Regular cardiac myocyte (primary cell): Measurements from ENCODE around the gene CPT1B. TPM values are rescaled to one million over a fixed set of nuclear protein-coding genes. Genes with fewer than 3 reads are reported as not detected.

ENCODE experiments used
- total RNA-seq: library from RNA; depleted of rRNA; stranded (reverse); fragments of >200 nt; gene quantifications from 2 replicates; pipeline ENCODE4 v1.2.3, GENCODE V29; 2014

Gene CPT1B
- 0.96 and 3.9 TPM in 2 replicates for total RNA-seq

DNA sequence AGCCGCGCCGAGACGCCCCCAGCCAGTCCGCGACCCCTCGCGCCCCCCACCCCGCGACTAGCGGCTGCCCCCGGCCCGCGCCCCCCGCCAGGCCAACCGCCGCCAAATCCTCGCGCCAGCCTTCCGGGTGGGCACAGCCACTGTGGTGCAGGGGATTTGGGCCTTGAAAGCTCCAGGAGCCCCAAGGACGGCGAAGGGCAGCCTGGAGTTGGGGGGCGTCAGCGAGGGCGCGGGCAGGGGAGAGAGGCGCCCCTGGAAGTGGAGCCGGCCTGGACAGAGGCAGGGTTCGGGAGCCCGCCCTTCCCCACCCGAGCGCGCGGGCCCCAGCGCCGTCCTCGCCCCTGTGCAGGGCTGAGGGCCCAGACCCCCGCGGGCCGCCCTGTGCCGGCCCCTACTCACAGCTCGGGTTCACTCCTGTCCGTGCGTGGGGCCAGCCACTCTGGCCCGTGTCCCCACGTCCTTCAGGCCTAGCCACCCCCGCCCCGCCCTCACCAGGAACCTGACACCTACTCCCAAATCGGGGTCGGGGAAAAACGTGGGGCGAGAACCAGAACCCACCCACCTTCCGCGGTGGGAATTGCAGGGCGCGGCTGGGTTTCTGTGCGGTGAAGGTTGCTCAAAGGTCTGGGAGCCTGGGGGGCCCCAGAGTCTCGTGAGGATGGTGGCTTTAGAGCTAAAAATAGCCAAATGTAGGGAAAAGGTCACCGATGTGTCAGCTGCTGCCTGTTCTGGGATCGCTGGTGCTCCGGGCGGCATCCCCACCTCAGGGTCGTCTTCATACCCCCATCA is at the start of gene CPT1B:
Gene CPT1B, minus strand, starts transcription at position 441 of the 789 bp plus-strand sequence. CDS start 512 bp downstream, outside the sequence.

DNA sequence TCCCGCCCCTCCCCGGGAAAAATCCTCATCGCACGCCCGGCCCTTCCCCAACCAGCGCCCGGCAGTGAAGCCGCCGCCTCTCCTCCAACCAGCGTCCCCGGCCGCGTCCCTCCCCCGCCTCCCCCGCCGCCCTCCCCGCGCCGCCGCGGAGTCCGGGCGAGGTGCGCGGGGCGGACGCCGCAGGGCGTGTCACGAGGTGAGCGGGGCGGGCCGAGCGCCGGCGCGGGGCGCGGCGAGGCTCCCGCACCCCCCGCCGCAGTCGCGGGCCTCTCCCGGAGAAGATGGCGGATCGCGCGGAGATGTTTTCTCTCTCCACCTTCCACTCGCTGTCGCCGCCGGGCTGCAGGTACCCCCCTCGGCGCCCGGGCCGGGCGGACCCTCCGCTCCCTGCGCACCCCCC is 22.3 kb upstream of the CPT1B start, which contains the start of gene MAPK8IP2:
Gene MAPK8IP2, plus strand, starts transcription at position 256 of the 400 bp plus-strand sequence. Its CDS starts 26 bp downstream, at position 282.

DNA sequence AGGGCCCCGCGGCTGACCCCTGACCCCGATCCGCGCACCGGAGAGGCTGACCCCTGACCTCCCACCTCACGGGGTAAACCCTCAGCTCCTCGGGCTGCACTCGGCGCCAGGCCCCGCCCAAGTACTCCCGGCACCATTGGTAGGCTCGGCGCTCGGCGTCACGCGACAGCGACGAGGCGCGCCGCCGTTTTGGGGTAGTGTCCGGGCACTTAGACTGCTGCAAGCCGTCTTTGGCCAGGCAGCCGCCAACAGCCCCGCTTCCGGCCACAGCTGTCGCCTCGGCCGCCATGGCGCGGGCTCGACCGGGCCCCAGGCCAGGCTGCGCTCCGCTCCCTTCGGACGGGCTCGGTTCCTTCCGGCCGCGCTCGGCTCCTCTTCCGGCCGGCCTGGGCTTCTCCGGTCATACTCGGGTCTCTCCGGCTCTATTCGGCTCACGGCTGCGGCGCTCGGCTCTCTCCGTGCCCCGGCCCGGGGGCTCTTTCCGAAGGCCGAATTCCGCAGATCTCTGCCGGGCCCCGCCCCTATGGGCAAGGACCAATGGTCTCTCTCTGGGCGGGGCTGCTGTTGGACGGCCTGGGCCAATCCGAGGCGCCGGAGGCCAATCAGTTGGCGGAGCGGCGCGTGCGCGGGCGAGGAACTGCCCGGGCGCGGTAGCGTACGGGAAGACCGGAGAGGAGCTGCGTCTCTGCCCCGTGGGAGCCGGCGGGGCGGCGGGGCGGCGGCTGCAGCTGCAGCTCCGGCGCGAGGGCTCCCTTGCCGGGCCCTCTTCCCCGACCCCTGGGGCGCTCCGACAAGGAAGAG is 4.5 kb upstream of the CPT1B start, which contains the start of gene CHKB:
Gene CHKB, minus strand, starts transcription at position 357 of the 801 bp plus-strand sequence. Its CDS starts 68 bp downstream, at position 289.

DNA sequence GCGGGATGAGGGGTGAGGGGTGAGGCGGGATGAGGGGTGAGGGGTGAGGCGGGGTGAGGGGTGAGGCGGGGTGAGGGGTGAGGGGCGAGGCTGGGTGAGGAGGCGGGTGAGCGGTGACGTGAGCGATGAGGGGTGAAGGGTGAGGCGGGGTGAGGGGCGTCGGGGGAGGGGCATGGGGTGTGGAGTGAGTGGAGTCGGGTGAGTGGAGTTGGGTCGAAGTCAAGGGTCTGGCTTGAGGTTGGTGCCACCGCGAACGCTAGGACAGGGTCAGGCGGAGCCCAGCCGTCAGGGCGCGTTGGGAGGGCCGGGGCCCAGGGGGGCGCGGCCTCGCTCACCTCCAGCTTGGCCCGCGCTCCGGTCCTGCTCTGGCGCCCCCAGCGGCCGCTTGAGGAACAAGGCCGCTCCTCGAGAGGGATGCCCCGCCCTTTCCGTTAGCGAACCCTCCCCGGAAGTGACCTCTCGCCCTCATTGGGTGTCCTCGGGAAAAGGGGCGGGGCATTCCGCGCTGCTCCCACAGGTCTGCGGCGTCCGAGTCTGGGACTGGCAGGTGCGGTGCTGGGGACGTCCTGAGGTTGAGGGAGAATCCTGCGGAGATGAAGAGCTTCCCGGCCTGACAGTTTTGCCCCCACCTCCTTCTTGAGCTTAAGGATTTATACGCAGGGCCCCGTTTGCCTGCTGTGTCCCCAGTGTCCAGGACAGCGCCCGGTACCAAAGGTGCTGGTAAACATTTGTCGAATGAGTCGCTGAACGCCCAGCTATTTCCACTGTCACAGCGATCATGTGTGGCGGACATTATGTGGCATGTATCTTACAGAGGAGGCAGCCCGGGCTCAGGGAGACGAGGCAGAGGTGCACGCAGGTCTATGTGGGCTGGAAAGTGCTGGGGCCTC is 15.5 kb downstream of the CPT1B start, which contains the start of gene SYCE3:
Gene SYCE3, minus strand, starts transcription at position 397 of the 890 bp plus-strand sequence. CDS start 6,514 bp downstream, outside the sequence.

DNA sequence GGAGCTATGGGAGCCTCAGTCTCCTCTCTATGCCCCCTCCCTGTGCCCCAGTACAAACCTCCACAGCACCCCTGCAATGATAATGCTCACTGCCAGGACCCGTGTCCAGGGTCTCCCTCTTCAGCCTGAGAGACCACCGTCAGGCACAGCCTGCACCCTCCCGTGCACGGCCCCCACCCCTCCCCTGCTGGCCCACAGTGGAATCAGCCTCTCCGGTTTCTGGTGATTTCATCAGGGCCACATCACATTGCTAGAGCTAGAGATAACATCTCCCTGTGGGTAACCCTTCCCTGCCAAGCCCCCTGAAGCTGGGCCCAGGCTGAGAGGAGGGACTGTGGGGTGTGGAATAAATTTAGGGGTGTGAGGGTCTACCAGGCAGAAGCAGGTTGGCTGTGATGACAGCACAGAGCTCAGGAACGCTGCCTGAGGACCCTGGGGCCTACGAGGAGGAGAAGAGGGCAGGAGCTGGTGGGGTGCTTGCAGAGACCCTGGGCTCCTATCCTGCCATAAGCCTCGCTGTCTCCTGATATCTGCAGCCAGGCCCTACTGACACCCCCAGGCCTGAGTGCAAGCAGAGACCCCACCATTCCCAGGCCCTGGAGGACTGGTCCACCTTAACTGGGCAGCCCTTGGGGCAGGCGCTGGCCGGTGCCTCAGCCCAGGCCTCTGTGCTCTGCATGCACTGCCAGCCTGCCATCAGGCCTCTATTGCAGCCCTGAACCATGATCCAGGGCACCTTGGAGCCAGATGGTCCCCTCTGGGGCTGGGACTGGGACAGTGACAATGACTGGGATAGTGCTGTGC is 32.5 kb downstream of the CPT1B start, which contains the start of gene KLHDC7B:
Gene KLHDC7B, plus strand, starts transcription at position 378 of the 804 bp plus-strand sequence. Its CDS starts 345 bp downstream, at position 723.

DNA sequence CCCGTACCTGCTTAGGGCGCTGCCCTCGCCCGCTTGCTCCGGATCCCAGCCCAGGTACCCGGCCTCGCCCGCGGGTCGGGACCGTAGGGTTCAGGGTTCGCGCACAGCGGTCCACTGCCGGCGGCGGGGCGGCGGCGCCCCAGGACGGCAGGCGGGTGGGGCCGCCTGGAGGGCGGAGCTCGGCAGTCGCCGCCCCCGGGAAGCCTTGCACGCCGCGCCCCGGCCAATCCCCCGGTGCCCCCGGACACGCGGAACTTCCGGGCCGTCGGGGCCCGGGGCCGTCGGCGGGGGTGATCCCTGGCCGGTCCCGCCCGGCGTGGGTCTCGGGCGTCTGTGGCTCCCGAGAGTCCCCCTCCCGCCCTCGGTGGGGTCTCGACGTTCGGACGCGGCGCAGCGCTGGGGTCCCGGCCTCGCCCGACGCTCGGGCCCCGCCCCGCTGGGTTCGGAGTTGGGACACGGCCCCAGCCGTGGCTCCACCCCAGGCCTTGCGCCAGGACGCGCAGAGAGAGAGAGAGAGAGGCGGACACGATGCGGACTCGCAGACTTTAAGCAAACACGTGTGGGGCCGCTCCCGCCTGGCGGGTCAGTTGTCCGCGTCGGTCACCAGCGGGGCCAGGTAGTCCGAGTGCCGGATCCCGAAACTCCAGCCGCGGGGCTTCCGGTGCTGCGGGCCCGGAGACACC is 48.2 kb downstream of the CPT1B start, which contains the start of gene TYMP:
Gene TYMP, minus strand, starts transcription at position 116 of the 683 bp plus-strand sequence. CDS start 303 bp downstream, outside the sequence.

DNA sequence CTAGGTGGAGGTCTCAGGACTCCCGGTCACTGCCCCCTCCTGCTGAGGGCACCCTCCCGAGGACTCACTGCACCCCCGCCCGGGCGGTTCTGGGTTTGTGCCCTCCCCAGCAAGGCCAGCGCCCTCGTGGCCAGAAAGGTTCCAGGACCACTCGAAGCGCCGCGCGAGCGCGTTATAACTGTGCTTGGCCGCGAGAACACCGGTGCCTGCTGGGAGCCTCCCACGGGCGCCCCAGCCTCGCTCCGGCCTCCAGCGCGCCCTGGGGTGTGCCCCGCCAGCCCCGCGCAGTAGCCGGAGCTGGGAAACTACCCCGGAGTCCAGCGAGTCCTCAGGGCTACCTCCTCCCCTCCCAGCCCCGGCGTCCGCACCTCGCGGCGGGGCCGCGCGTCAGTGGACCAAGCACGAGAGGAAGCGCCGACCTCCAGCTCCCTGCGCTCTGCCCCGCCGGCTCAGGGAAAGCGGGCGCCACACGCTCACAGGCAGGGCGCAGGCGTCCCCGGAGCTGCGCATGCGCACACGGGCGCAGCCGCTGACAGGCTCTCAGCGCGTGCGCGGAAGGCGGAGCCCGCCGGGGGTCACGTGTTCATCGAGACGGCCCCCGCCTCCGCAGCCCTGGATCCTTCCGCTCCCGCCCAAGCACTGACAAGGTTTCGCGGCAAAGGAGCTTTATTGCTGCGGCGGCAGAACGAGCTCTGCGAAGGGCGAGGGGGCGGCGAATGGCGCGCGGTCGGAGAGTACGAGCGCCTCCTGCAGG is 52.9 kb downstream of the CPT1B start, which contains the start of gene SCO2:
Gene SCO2, minus strand, starts transcription at position 495 of the 754 bp plus-strand sequence. CDS start 1,187 bp downstream, outside the sequence.

Other genes with a start within 250 kb of the CPT1B start
- 45.9 and 57.1 TPM in 2 replicates for gene PPP6R2, start 235.1 kb downstream of the CPT1B start, total RNA-seq
- 60.0 and 64.2 TPM in 2 replicates for gene SBF1, start 103.4 kb downstream of the CPT1B start, total RNA-seq
- gene ADM2, start 96.9 kb downstream of the CPT1B start, total RNA-seq, result 0.58 and 1.1 TPM in 2 replicates
- under 0.01 TPM in 1 of 2 replicates, not detected in the other for gene MIOX, start 91.6 kb downstream of the CPT1B start, total RNA-seq
- 30.7 and 54.3 TPM in 2 replicates for gene LMF2, start 70.7 kb downstream of the CPT1B start, total RNA-seq
- 18.3 and 55.2 TPM in 2 replicates for gene NCAPH2, start 70.2 kb downstream of the CPT1B start, total RNA-seq
- gene SCO2, start 52.8 kb downstream of the CPT1B start, total RNA-seq, result 0.56 and 5.4 TPM in 2 replicates
- 7.1 and 13.5 TPM in 2 replicates for gene TYMP, start 48.4 kb downstream of the CPT1B start, total RNA-seq
- under 0.01 TPM in 2 replicates for gene KLHDC7B, start 32.5 kb downstream of the CPT1B start, total RNA-seq
- gene SYCE3, start 15.5 kb downstream of the CPT1B start, total RNA-seq, result not detected in 2 replicates
- gene CHKB, start 4.4 kb upstream of the CPT1B start, total RNA-seq, result 14.0 and 24.5 TPM in 2 replicates
- gene MAPK8IP2, start 22.4 kb upstream of the CPT1B start, total RNA-seq, result under 0.01 TPM in 2 replicates
- 6.9 and 19.4 TPM in 2 replicates for gene ARSA, start 49.7 kb upstream of the CPT1B start, total RNA-seq
- 0.19 and 0.28 TPM in 2 replicates for gene SHANK3, start 94.4 kb upstream of the CPT1B start, total RNA-seq
- gene ACR, start 159.8 kb upstream of the CPT1B start, total RNA-seq, result not detected in 2 replicates
- 5.4 and 6.7 TPM in 2 replicates for gene RABL2B, start 205.2 kb upstream of the CPT1B start, total RNA-seq